ENCODE results near the gene SERPINB11. TPM values are rescaled to one million over a fixed set of nuclear protein-coding genes. Genes with fewer than 3 reads are reported as not detected.

Gene SERPINB11
- polyA plus RNA-seq, 1 donor from 2014 or later, result not detected

- no peaks in the 10 kb centered on the region for H3K36me3 ChIP-seq (ENCODE audit: insufficient read depth, low read length)
- H3K4me2 ChIP-seq (ENCODE audit: low read length), result no peak overlapping the region
- no peak overlapping the region for H3K4me3 ChIP-seq (ENCODE audit: low read length)
- H3K27me3 ChIP-seq (ENCODE audit: insufficient read depth, low read depth, low read length), result no peaks in the 10 kb centered on the region
- no peak overlapping the region for H3K9ac ChIP-seq (ENCODE audit: low read length)
- no peak overlapping the region for H3K27ac ChIP-seq (ENCODE audit: low read length)
- H2AFZ ChIP-seq (ENCODE audit: low read depth, low read length), result no peak overlapping the region
- no peaks in the 10 kb centered on the region for H3K9me3 ChIP-seq (ENCODE audit: low read length)
- H3F3A ChIP-seq (ENCODE audit: insufficient read depth, low read length, poor library complexity, severe bottlenecking), result no peaks in the 10 kb centered on the region
- TF ChIP-seq EZH2 (IDR thresholded peaks at IDR 0.05; ENCODE audit: borderline replicate concordance, insufficient read depth, low read length, poor library complexity, severe bottlenecking), result no peak
- TF ChIP-seq POLR2AphosphoS5 (IDR thresholded peaks at IDR 0.05), result no peak
- no peak for TF ChIP-seq TAF1 (IDR thresholded peaks at IDR 0.05; ENCODE audit: low read depth)
- no peak for TF ChIP-seq RAD21 (conservative IDR thresholded peaks at IDR 0.05)
- TF ChIP-seq SMC3 (conservative IDR thresholded peaks at IDR 0.05; ENCODE audit: poor library complexity), result no peak
- no peak for TF ChIP-seq CTCF (IDR thresholded peaks at IDR 0.05; ENCODE audit: poor library complexity, severe bottlenecking)
- no peak for TF ChIP-seq MXI1 (conservative IDR thresholded peaks at IDR 0.05; ENCODE audit: poor library complexity, severe bottlenecking)
- no peak for TF ChIP-seq REST (IDR thresholded peaks at IDR 0.05; ENCODE audit: borderline replicate concordance)
- no peak for TF ChIP-seq EP300 (conservative IDR thresholded peaks at IDR 0.05; ENCODE audit: poor library complexity, severe bottlenecking)
- no peaks in the 10 kb centered on the region for H4K20me1 ChIP-seq (ENCODE audit: insufficient read depth)
- H3K79me2 ChIP-seq (replicated peaks; ENCODE audit: insufficient read depth, low read length), result no peaks in the 10 kb centered on the region
- H3K9me2 ChIP-seq (ENCODE audit: insufficient read depth, low read length), result no peaks in the 10 kb centered on the region
Measured at GRCh38 chr18:63731215-63731614, 28.5 kb downstream of the SERPINB11 start.

GRCh38 chr18:63736876-63737275, 34.1 kb downstream of the SERPINB11 start:
- H3K9me3 ChIP-seq (ENCODE audit: low read length), result no peaks in the 10 kb centered on the region
- H4K20me1 ChIP-seq (ENCODE audit: insufficient read depth), result no peaks in the 10 kb centered on the region
- no peak overlapping the region for H3K9ac ChIP-seq (ENCODE audit: low read length)
- no peaks in the 10 kb centered on the region for H3K9me2 ChIP-seq (ENCODE audit: insufficient read depth, low read length)
- no peaks in the 10 kb centered on the region for H3K27me3 ChIP-seq (ENCODE audit: insufficient read depth, low read depth, low read length)
- H3K4me2 ChIP-seq (ENCODE audit: low read length), result no peak overlapping the region
- no peak for TF ChIP-seq SMC3 (conservative IDR thresholded peaks at IDR 0.05; ENCODE audit: poor library complexity)
- no peak for TF ChIP-seq EP300 (conservative IDR thresholded peaks at IDR 0.05; ENCODE audit: poor library complexity, severe bottlenecking)
- no peak for TF ChIP-seq REST (IDR thresholded peaks at IDR 0.05; ENCODE audit: borderline replicate concordance)
- no peak for TF ChIP-seq TAF1 (IDR thresholded peaks at IDR 0.05; ENCODE audit: low read depth)
- TF ChIP-seq EZH2 (IDR thresholded peaks at IDR 0.05; ENCODE audit: borderline replicate concordance, insufficient read depth, low read length, poor library complexity, severe bottlenecking), result no peak
- no peak for TF ChIP-seq MXI1 (conservative IDR thresholded peaks at IDR 0.05; ENCODE audit: poor library complexity, severe bottlenecking)
- no peak for TF ChIP-seq CTCF (IDR thresholded peaks at IDR 0.05; ENCODE audit: poor library complexity, severe bottlenecking)
- TF ChIP-seq POLR2AphosphoS5 (IDR thresholded peaks at IDR 0.05), result no peak
- TF ChIP-seq RAD21 (conservative IDR thresholded peaks at IDR 0.05), result no peak
- H3K79me2 ChIP-seq (replicated peaks; ENCODE audit: insufficient read depth, low read length), result no peaks in the 10 kb centered on the region
- H2AFZ ChIP-seq (ENCODE audit: low read depth, low read length), result no peak overlapping the region
- H3K27ac ChIP-seq (ENCODE audit: low read length), result no peak overlapping the region
- H3F3A ChIP-seq (ENCODE audit: insufficient read depth, low read length, poor library complexity, severe bottlenecking), result no peaks in the 10 kb centered on the region
- H3K4me3 ChIP-seq (ENCODE audit: low read length), result no peak overlapping the region
- H3K36me3 ChIP-seq (ENCODE audit: insufficient read depth, low read length), result no peaks in the 10 kb centered on the region
